ENCODE measurements around the gene MBNL2. TPM values are rescaled to one million over a fixed set of nuclear protein-coding genes. Genes with fewer than 3 reads are reported as not detected.

MBNL2 gene
- total and polyA plus RNA-seq, 10 of the 15 experiments (the other 5 are each of a cell fraction or from before 2014, with no cell fraction given): 1.6 to 9.7 (median 6.7) TPM

GRCh38 chr13:97321616-97322321, 99.6 kb downstream of the MBNL2 start:
- WGBS (ENCODE audit: insufficient coverage, insufficient replicate concordance, low lambda C conversion rate, missing lambda C conversion rate): 96% methylated on average over 7 of the region's 7 CpGs
- no peak overlapping the region for H3K4me3 ChIP-seq
- H2AFZ ChIP-seq (ENCODE audit: control insufficient read depth, low read depth, low read length): no peak overlapping the region
- in situ Hi-C loops (cut with MboI): no loop called here
- TF ChIP-seq HDAC6 (IDR thresholded peaks at IDR 0.05; ENCODE audit: unreplicated experiment): no peak
- TF ChIP-seq, protein P1, sequence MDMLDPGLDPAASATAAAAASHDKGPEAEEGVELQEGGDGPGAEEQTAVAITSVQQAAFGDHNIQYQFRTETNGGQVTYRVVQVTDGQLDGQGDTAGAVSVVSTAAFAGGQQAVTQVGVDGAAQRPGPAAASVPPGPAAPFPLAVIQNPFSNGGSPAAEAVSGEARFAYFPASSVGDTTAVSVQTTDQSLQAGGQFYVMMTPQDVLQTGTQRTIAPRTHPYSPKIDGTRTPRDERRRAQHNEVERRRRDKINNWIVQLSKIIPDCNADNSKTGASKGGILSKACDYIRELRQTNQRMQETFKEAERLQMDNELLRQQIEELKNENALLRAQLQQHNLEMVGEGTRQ (IDR thresholded peaks at IDR 0.05; ENCODE audit: borderline replicate concordance, low read depth, low read length): no peak
- TF ChIP-seq PKNOX1 (IDR thresholded peaks at IDR 0.05): no peak
- no peaks in the 10 kb centered on the region for H3K27me3 ChIP-seq (replicated peaks in 1 of 2; ENCODE audit: control insufficient read depth in 2 of 2, insufficient read depth in 2 of 2, low read length in 1 of 2)
- POLR2A ChIA-PET: no interaction called here
- SMC1A ChIA-PET (ENCODE audit: uncharacterized antibody, unreplicated experiment): no interaction called here
- no peaks in the 10 kb centered on the region for H3K36me3 ChIP-seq (ENCODE audit: control insufficient read depth in 2 of 2, insufficient read depth in 2 of 2, low read length in 1 of 2)
- no peak overlapping the region for H3K9ac ChIP-seq (ENCODE audit: control insufficient read depth, insufficient read depth, low read length)
- no peak overlapping the region for H3K27ac ChIP-seq (ENCODE audit: control insufficient read depth, insufficient read depth)
- H3K4me1 ChIP-seq (ENCODE audit: control insufficient read depth, insufficient read depth, low read length): no peaks in the 10 kb centered on the region
- FAIRE-seq: no peak
- ATAC-seq: no peak
- RAD21 ChIA-PET (ENCODE audit: unreplicated experiment): no interaction called here
- CTCF ChIA-PET: no interaction called here
- intact Hi-C loops (cut with micrococcal nuclease; ENCODE audit: unreplicated experiment): no loop called here
- H3K9me3 ChIP-seq (replicated peaks; ENCODE audit: control insufficient read depth, insufficient read depth, low read length): no peaks in the 10 kb centered on the region
- no peaks in the 10 kb centered on the region for H4K20me1 ChIP-seq (ENCODE audit: control insufficient read depth, insufficient read depth)
- no peak for DNase-seq (ENCODE audit: low read depth, low spot score)
- no peak overlapping the region for H3K4me2 ChIP-seq (ENCODE audit: control insufficient read depth, insufficient read depth)
- BruUV-seq (replicated peaks): no TSS peak
- no peaks in the 10 kb centered on the region for H3K79me2 ChIP-seq (ENCODE audit: control insufficient read depth, insufficient read depth, low read length)

DNA sequence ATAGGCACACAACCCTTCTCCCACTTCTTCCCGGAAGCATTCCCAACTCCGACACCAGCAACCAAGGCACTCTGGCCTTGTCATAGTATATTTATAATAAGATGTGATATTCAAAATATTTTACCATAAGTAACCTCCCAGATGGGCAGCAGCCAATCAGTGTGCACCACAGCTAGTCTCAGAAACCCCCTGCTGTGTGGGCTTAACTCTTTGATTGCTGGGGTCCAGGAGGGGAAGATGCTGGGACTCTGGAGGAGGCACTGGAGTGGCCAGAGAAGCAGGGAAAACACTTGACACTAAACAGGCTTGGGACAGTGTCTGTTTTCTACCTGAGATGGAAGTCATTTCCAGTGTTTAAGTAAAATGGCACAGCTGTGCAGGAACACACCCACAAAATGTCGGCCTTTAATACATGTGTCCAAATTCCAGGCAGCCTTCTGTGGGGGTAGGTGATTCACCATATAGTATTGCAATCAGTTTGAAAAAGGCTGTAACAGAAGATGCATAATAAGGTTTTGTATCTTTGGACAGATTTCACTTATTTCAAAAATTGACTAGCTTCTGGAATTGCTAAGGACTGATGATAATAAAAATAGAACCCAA, 100.7 kb downstream of the MBNL2 start:
- BruUV-seq (replicated peaks): no TSS peak
- H3K9me3 ChIP-seq (replicated peaks; ENCODE audit: control insufficient read depth, insufficient read depth, low read length): no peaks in the 10 kb centered on the region
- H3K9ac ChIP-seq (ENCODE audit: control insufficient read depth, insufficient read depth, low read length): no peak overlapping the region
- no peaks in the 10 kb centered on the region for H3K27me3 ChIP-seq (replicated peaks in 1 of 2; ENCODE audit: control insufficient read depth in 2 of 2, insufficient read depth in 2 of 2, low read length in 1 of 2)
- intact Hi-C loops (cut with micrococcal nuclease; ENCODE audit: unreplicated experiment) (no loop called here), in situ Hi-C loops (cut with MboI) (no loop called here)
- no peaks in the 10 kb centered on the region for H3K79me2 ChIP-seq (ENCODE audit: control insufficient read depth, insufficient read depth, low read length)
- ChIA-PET CTCF (interaction anchor here (0.8 kb wide), 1 partner anchor 197 kb away, joined by 4 read pairs; no protein-coding TSS in a partner anchor), SMC1A (ENCODE audit: uncharacterized antibody, unreplicated experiment) (interaction anchor here (1.1 kb wide), 1 partner anchor 100 kb away, joined by 5 read pairs; no protein-coding TSS in a partner anchor), POLR2A (no interaction called here), RAD21 (ENCODE audit: unreplicated experiment) (no interaction called here)
- DNase-seq (ENCODE audit: low read depth, low spot score) (no peak), ATAC-seq (no peak), FAIRE-seq (no peak)
- H3K4me3 ChIP-seq: no peak overlapping the region
- H3K4me2 ChIP-seq (ENCODE audit: control insufficient read depth, insufficient read depth): no peak overlapping the region
- H2AFZ ChIP-seq (ENCODE audit: control insufficient read depth, low read depth, low read length): no peak overlapping the region
- H3K36me3 ChIP-seq (ENCODE audit: control insufficient read depth in 2 of 2, insufficient read depth in 2 of 2, low read length in 1 of 2): no peaks in the 10 kb centered on the region
- no peak overlapping the region for H3K27ac ChIP-seq (ENCODE audit: control insufficient read depth, insufficient read depth)
- no peaks in the 10 kb centered on the region for H4K20me1 ChIP-seq (ENCODE audit: control insufficient read depth, insufficient read depth)
- no peaks in the 10 kb centered on the region for H3K4me1 ChIP-seq (ENCODE audit: control insufficient read depth, insufficient read depth, low read length)
- TF ChIP-seq ELK1 (IDR thresholded peaks at IDR 0.05; ENCODE audit: low read depth, low read length) (no peak), YBX1 (IDR thresholded peaks at IDR 0.05) (no peak), RFX5 (IDR thresholded peaks at IDR 0.05; ENCODE audit: low read depth, low read length) (no peak)
- TF ChIP-seq, protein P2, sequence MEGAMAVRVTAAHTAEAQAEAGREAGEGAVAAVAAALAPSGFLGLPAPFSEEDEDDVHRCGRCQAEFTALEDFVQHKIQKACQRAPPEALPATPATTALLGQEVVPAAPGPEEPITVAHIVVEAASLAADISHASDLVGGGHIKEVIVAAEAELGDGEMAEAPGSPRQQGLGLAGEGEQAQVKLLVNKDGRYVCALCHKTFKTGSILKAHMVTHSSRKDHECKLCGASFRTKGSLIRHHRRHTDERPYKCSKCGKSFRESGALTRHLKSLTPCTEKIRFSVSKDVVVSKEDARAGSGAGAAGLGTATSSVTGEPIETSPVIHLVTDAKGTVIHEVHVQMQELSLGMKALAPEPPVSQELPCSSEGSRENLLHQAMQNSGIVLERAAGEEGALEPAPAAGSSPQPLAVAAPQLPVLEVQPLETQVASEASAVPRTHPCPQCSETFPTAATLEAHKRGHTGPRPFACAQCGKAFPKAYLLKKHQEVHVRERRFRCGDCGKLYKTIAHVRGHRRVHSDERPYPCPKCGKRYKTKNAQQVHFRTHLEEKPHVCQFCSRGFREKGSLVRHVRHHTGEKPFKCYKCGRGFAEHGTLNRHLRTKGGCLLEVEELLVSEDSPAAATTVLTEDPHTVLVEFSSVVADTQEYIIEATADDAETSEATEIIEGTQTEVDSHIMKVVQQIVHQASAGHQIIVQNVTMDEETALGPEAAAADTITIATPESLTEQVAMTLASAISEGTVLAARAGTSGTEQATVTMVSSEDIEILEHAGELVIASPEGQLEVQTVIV (IDR thresholded peaks at IDR 0.05; ENCODE audit: borderline replicate concordance, partially characterized antibody): no peak
- 98% methylated on average over 3 of the region's 3 CpGs for WGBS (ENCODE audit: insufficient coverage, insufficient replicate concordance, low lambda C conversion rate, missing lambda C conversion rate)

All from GM12878 (cell line).